Erythroblast (primary cell): ENCODE measurements around the gene CCN2.

ENCODE experiments used
- GATA1 ChIP-seq: IDR thresholded peaks from 2 replicates; pipeline ENCODE4 v1.6.1; 2011; ENCODE audit warnings: low read depth, mild to moderate bottlenecking, control low read depth, low read length, moderate library complexity
- POLR2A ChIP-seq: IDR thresholded peaks from 2 replicates; pipeline ENCODE4 v1.6.1; 2011; ENCODE audit warnings: mild to moderate bottlenecking, low read length

- TF ChIP-seq POLR2A: no peak
- no peak for TF ChIP-seq GATA1
Measured at GRCh38 chr6:131958095-131958494, 6.9 kb upstream of the CCN2 start.
